ENCODE results near the gene STK25.

The STK25 gene

DNA sequence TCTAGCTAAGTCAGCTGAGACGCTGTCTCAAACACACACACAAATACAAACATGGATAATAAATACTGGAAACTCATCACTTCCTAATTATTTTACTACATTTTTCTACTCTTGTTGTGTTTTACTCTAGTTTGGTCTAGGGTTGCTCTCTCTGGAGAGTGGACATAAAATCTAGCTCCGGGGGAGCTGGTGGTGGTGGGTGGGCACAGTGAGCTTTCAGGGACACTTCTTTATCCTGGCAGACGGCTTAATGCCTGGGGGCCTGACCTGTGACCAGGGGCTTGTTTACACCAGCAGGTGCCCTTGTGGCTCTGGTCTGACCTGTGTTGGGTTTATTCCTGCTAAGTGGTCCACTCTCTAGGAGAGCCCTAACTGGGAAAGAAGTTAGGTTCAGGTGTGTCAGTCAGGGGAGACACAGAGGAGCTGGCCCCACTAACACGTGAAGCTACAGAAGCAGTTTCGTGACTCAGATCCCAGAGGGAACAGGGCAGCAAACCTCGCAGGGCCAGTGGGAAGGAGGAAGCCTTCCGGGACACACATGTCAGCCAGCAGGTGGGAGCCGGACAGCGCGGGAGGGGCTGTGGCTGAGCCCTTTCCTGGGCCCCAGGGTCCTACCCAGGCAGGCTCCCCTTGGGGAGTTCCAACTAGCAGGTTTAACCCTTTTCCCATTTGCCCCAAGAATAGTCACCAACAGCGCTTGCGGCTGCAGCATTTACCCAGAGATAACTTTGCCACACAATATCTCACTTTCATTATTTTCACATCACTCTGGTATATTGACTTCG, 27.7 kb upstream of the STK25 start:
- no peaks in the 10 kb centered on the region for H3K4me1 ChIP-seq (ENCODE audit: control insufficient read depth, insufficient read depth, low read length)
- no peaks in the 10 kb centered on the region for H3K9me3 ChIP-seq (ENCODE audit: control insufficient read depth, insufficient read depth, low read depth, low read length)
- ChIA-PET CTCF (no interaction called here), POLR2A (no interaction called here)
- H3K36me3 ChIP-seq (ENCODE audit: control insufficient read depth in 2 of 2, insufficient read depth in 1 of 2, low read length in 2 of 2), result no peaks in the 10 kb centered on the region
- no peak overlapping the region for H3K27ac ChIP-seq (ENCODE audit: extremely low read depth, low read depth, low read length)
- TF ChIP-seq ZNF112 (tag by site-specific recombination; IDR thresholded peaks at IDR 0.05) (no peak), GLI4 (tag by site-specific recombination; IDR thresholded peaks at IDR 0.05) (no peak), ZNF146 (tag by site-specific recombination; IDR thresholded peaks at IDR 0.05) (no peak)
- TF ChIP-seq, protein P1, sequence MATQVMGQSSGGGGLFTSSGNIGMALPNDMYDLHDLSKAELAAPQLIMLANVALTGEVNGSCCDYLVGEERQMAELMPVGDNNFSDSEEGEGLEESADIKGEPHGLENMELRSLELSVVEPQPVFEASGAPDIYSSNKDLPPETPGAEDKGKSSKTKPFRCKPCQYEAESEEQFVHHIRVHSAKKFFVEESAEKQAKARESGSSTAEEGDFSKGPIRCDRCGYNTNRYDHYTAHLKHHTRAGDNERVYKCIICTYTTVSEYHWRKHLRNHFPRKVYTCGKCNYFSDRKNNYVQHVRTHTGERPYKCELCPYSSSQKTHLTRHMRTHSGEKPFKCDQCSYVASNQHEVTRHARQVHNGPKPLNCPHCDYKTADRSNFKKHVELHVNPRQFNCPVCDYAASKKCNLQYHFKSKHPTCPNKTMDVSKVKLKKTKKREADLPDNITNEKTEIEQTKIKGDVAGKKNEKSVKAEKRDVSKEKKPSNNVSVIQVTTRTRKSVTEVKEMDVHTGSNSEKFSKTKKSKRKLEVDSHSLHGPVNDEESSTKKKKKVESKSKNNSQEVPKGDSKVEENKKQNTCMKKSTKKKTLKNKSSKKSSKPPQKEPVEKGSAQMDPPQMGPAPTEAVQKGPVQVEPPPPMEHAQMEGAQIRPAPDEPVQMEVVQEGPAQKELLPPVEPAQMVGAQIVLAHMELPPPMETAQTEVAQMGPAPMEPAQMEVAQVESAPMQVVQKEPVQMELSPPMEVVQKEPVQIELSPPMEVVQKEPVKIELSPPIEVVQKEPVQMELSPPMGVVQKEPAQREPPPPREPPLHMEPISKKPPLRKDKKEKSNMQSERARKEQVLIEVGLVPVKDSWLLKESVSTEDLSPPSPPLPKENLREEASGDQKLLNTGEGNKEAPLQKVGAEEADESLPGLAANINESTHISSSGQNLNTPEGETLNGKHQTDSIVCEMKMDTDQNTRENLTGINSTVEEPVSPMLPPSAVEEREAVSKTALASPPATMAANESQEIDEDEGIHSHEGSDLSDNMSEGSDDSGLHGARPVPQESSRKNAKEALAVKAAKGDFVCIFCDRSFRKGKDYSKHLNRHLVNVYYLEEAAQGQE (tag by site-specific recombination; IDR thresholded peaks at IDR 0.05), result no peak
- no peak overlapping the region for H3K4me3 ChIP-seq (ENCODE audit: low read depth, low read length)

DNA sequence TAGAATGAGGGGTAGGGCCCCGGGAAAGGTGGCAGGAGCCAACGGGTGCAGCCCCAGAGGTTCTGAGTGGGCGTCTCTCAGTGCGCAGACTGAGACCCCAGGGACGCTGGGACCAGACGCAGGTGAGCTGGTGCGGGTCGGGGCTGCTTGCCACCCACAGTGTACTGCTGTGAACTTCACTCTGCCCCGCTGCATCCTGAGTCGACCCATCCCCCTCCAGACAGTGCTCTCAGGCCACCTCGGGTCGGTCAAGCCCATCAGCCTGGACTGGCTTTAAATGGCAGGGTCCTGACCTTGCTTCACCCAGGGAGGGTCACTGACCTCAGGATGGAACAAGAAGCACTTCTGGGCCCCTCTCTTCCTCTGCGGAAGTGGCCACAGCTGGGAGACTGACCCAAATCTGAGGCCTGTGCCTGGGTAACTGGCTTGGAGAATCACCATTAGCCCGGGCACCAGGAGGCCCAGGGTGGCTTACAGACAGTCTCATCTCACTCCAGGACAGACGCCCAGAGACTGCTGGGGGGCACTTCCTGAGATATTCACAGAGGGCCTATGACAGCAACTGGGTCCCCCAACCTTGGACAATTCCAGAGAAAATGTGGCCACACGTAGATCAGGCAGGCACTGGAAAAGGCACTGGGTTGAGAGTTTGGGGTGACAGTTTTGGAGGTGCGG, 26.5 kb upstream of the STK25 start:
- ChIA-PET CTCF (no interaction called here), POLR2A (no interaction called here)
- Histone ChIP-seq H3K4me3 (ENCODE audit: low read depth, low read length) (no peak overlapping the region), H3K27ac (ENCODE audit: extremely low read depth, low read depth, low read length) (no peak overlapping the region), H3K36me3 (ENCODE audit: control insufficient read depth in 2 of 2, insufficient read depth in 1 of 2, low read length in 2 of 2) (no peaks in the 10 kb centered on the region), H3K4me1 (ENCODE audit: control insufficient read depth, insufficient read depth, low read length) (no peaks in the 10 kb centered on the region), H3K9me3 (ENCODE audit: control insufficient read depth, insufficient read depth, low read depth, low read length) (no peaks in the 10 kb centered on the region)
- TF ChIP-seq ELK4 (IDR thresholded peaks at IDR 0.05; ENCODE audit: borderline replicate concordance, low read depth, low read length) (no peak), ZFHX2 (tag by site-specific recombination; conservative IDR thresholded peaks at IDR 0.05) (no peak), PATZ1 (tag by site-specific recombination; IDR thresholded peaks at IDR 0.05) (no peak), ZNF571 (tag by site-specific recombination; IDR thresholded peaks at IDR 0.05) (no peak), ZBTB1 (tag by site-specific recombination; IDR thresholded peaks at IDR 0.05) (no peak), ZNF473 (tag by site-specific recombination; IDR thresholded peaks at IDR 0.05) (no peak), ZNF311 (tag by site-specific recombination; IDR thresholded peaks at IDR 0.05; ENCODE audit: borderline replicate concordance) (no peak), ZNF26 (tag by site-specific recombination; IDR thresholded peaks at IDR 0.05) (no peak), ZNF24 (tag by site-specific recombination; IDR thresholded peaks at IDR 0.05) (no peak)
- TF ChIP-seq, protein P2, sequence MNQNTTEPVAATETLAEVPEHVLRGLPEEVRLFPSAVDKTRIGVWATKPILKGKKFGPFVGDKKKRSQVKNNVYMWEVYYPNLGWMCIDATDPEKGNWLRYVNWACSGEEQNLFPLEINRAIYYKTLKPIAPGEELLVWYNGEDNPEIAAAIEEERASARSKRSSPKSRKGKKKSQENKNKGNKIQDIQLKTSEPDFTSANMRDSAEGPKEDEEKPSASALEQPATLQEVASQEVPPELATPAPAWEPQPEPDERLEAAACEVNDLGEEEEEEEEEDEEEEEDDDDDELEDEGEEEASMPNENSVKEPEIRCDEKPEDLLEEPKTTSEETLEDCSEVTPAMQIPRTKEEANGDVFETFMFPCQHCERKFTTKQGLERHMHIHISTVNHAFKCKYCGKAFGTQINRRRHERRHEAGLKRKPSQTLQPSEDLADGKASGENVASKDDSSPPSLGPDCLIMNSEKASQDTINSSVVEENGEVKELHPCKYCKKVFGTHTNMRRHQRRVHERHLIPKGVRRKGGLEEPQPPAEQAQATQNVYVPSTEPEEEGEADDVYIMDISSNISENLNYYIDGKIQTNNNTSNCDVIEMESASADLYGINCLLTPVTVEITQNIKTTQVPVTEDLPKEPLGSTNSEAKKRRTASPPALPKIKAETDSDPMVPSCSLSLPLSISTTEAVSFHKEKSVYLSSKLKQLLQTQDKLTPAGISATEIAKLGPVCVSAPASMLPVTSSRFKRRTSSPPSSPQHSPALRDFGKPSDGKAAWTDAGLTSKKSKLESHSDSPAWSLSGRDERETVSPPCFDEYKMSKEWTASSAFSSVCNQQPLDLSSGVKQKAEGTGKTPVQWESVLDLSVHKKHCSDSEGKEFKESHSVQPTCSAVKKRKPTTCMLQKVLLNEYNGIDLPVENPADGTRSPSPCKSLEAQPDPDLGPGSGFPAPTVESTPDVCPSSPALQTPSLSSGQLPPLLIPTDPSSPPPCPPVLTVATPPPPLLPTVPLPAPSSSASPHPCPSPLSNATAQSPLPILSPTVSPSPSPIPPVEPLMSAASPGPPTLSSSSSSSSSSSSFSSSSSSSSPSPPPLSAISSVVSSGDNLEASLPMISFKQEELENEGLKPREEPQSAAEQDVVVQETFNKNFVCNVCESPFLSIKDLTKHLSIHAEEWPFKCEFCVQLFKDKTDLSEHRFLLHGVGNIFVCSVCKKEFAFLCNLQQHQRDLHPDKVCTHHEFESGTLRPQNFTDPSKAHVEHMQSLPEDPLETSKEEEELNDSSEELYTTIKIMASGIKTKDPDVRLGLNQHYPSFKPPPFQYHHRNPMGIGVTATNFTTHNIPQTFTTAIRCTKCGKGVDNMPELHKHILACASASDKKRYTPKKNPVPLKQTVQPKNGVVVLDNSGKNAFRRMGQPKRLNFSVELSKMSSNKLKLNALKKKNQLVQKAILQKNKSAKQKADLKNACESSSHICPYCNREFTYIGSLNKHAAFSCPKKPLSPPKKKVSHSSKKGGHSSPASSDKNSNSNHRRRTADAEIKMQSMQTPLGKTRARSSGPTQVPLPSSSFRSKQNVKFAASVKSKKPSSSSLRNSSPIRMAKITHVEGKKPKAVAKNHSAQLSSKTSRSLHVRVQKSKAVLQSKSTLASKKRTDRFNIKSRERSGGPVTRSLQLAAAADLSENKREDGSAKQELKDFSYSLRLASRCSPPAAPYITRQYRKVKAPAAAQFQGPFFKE (tag by site-specific recombination; IDR thresholded peaks at IDR 0.05; ENCODE audit: borderline replicate concordance), result no peak
- TF ChIP-seq, protein P3, sequence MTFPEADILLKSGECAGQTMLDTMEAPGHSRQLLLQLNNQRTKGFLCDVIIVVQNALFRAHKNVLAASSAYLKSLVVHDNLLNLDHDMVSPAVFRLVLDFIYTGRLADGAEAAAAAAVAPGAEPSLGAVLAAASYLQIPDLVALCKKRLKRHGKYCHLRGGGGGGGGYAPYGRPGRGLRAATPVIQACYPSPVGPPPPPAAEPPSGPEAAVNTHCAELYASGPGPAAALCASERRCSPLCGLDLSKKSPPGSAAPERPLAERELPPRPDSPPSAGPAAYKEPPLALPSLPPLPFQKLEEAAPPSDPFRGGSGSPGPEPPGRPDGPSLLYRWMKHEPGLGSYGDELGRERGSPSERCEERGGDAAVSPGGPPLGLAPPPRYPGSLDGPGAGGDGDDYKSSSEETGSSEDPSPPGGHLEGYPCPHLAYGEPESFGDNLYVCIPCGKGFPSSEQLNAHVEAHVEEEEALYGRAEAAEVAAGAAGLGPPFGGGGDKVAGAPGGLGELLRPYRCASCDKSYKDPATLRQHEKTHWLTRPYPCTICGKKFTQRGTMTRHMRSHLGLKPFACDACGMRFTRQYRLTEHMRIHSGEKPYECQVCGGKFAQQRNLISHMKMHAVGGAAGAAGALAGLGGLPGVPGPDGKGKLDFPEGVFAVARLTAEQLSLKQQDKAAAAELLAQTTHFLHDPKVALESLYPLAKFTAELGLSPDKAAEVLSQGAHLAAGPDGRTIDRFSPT (tag by site-specific recombination; IDR thresholded peaks at IDR 0.05), result no peak
